Immature natural killer cell (primary cell): Measurements from ENCODE around the gene GBP4. TPM values are rescaled to one million over a fixed set of nuclear protein-coding genes. Genes with fewer than 3 reads are reported as not detected.
"Not testable (repeated sequence)": the region's sequence is repeated elsewhere in the genome, so short reads cannot be mapped to it uniquely, and the experiment has no call there.

Source experiments
- DNase-seq, 3 donors: peaks; one replicate each; pipeline ENCODE4 v3.0.0; 2022; ENCODE audit warnings: mixed read lengths in 1 of 3
- H3K27ac Mint-ChIP-seq, 6 donors: one replicate each; pipeline ENCODE4 v1.8.0; 2020; ENCODE audit warnings: mixed read lengths in 6 of 6, mild to moderate bottlenecking in 5 of 6, inconsistent platforms in 4 of 6, moderate library complexity in 3 of 6
- H3K27me3 Mint-ChIP-seq, 3 donors: one replicate each; pipeline ENCODE4 v1.8.0; 2020 to 2021; ENCODE audit warnings: low read depth in 3 of 3, mild to moderate bottlenecking in 3 of 3, mixed read lengths in 3 of 3, moderate library complexity in 3 of 3, inconsistent platforms in 1 of 3
- H3K36me3 Mint-ChIP-seq, 3 donors: one replicate each; pipeline ENCODE4 v1.8.0; 2020; ENCODE audit warnings: mixed read lengths in 3 of 3, inconsistent platforms in 2 of 3, mild to moderate bottlenecking in 2 of 3
- H3K4me1 Mint-ChIP-seq, 2 donors: one replicate each; pipeline ENCODE4 v1.8.0; 2020; ENCODE audit warnings: inconsistent platforms in 2 of 2, mild to moderate bottlenecking in 2 of 2, mixed read lengths in 2 of 2, moderate library complexity in 1 of 2
- H3K4me3 Mint-ChIP-seq, 5 donors: one replicate each; pipeline ENCODE4 v1.8.0; 2020; ENCODE audit warnings: mild to moderate bottlenecking in 5 of 5, mixed read lengths in 5 of 5, inconsistent platforms in 3 of 5, moderate library complexity in 3 of 5
- H3K9me3 Mint-ChIP-seq, 6 donors: one replicate each; pipeline ENCODE4 v1.8.0; 2020; ENCODE audit warnings: mild to moderate bottlenecking in 6 of 6, mixed read lengths in 6 of 6, inconsistent platforms in 4 of 6, moderate library complexity in 3 of 6
- polyA plus RNA-seq, 3 donors: library from polyadenylated mRNA; unstranded; fragments of 300-500 nt; fragmentation: Illumina TruSeq; gene quantifications; one replicate each; pipeline ENCODE4 v1.2.3, GENCODE V29; 2021

GBP4 gene
- polyA plus RNA-seq: 10 to 100 TPM; 43.1 to 75.5 (median 53.1) TPM

- DNase-seq: peak; percentile 57 to 68 (median 65)
- peaks cover 22 to 39% (median 33%) of the 10 kb centered on the region in 3 donors for H3K36me3 Mint-ChIP-seq
- peaks cover 0 to 7% (median 4%) of the 10 kb centered on the region in 3 donors for H3K27me3 Mint-ChIP-seq
- H3K4me1 Mint-ChIP-seq: peaks cover 68 to 86% of the 10 kb centered on the region in 2 donors
- H3K9me3 Mint-ChIP-seq: no peaks in the 10 kb centered on the region
- H3K4me3 Mint-ChIP-seq: peak within 1 kb of the TSS; percentile 94 to 98 (median 96)
- peak within 1 kb of the TSS; percentile 94 to 99 (median 97) for H3K27ac Mint-ChIP-seq
Measured at GRCh38 chr1:89198491-89199072, at the start of gene GBP4. Gene GBP4 (minus strand): TSS chr1:89198942. CDS start chr1:89198834, 108 bp downstream.

- H3K4me3 Mint-ChIP-seq: no peak overlapping the region
- H3K27ac Mint-ChIP-seq: no peak overlapping the region
- peaks cover 26 to 57% (median 46%) of the 10 kb centered on the region in 3 donors for H3K36me3 Mint-ChIP-seq
- H3K4me1 Mint-ChIP-seq: peaks cover 35% of the 10 kb centered on the region in 2 donors
- DNase-seq: no peak
- H3K9me3 Mint-ChIP-seq: peaks cover 0 to 18% (median 5%) of the 10 kb centered on the region in 6 donors
- peaks cover 0 to 1% (median 0%) of the 10 kb centered on the region in 3 donors for H3K27me3 Mint-ChIP-seq
Measured at GRCh38 chr1:89243046-89243445, 44.3 kb upstream of the GBP4 start.

GRCh38 chr1:89221341-89221740 lies 22.6 kb upstream of the GBP4 start:
- peaks cover 9 to 27% (median 27%) of the 10 kb centered on the region in 3 donors for H3K36me3 Mint-ChIP-seq
- DNase-seq: no peak
- H3K27me3 Mint-ChIP-seq: peaks cover 0 to 1% (median 0%) of the 10 kb centered on the region in 3 donors
- peaks cover under 1 to 18% (median 5%) of the 10 kb centered on the region in 6 donors for H3K9me3 Mint-ChIP-seq
- H3K4me3 Mint-ChIP-seq: no peak overlapping the region
- H3K27ac Mint-ChIP-seq: no peak overlapping the region
- peaks cover 9 to 21% of the 10 kb centered on the region in 2 donors for H3K4me1 Mint-ChIP-seq

GRCh38 chr1:89219851-89220250 lies 21.1 kb upstream of the GBP4 start:
- not testable (repeated sequence) for H3K4me3 Mint-ChIP-seq, H3K27ac Mint-ChIP-seq, H3K9me3 Mint-ChIP-seq, H3K27me3 Mint-ChIP-seq, DNase-seq
- peaks cover 7 to 21% of the 10 kb centered on the region in 2 donors for H3K4me1 Mint-ChIP-seq
- H3K36me3 Mint-ChIP-seq: peaks cover 9 to 27% (median 23%) of the 10 kb centered on the region in 3 donors

- peaks cover 7 to 21% of the 10 kb centered on the region in 2 donors for H3K4me1 Mint-ChIP-seq
- not testable (repeated sequence) for H3K27ac Mint-ChIP-seq, H3K9me3 Mint-ChIP-seq, H3K27me3 Mint-ChIP-seq, H3K4me3 Mint-ChIP-seq, DNase-seq
- peaks cover 9 to 27% (median 23%) of the 10 kb centered on the region in 3 donors for H3K36me3 Mint-ChIP-seq
Measured at GRCh38 chr1:89218941-89219340, 20.2 kb upstream of the GBP4 start.

GRCh38 chr1:89213347-89213746 lies 14.6 kb upstream of the GBP4 start:
- peaks cover 0 to 5% (median 2%) of the 10 kb centered on the region in 6 donors for H3K9me3 Mint-ChIP-seq
- no peak overlapping the region for H3K27ac Mint-ChIP-seq

GRCh38 chr1:89211035-89211634 lies 12.4 kb upstream of the GBP4 start:
- H3K27me3 Mint-ChIP-seq: no peaks in the 10 kb centered on the region
- no peak overlapping the region for H3K4me3 Mint-ChIP-seq
- H3K4me1 Mint-ChIP-seq: peaks cover 2 to 5% of the 10 kb centered on the region in 2 donors
- no peak overlapping the region for H3K27ac Mint-ChIP-seq
- peaks cover 0 to 9% (median 3%) of the 10 kb centered on the region in 6 donors for H3K9me3 Mint-ChIP-seq
- DNase-seq: no peak
- H3K36me3 Mint-ChIP-seq: peaks cover 8 to 21% (median 17%) of the 10 kb centered on the region in 3 donors

More at GRCh38 chr1:89213347-89213746, 14.6 kb upstream of the GBP4 start:
- DNase-seq: no peak
- no peaks in the 10 kb centered on the region for H3K4me1 Mint-ChIP-seq
- no peak overlapping the region for H3K4me3 Mint-ChIP-seq
- H3K36me3 Mint-ChIP-seq: peaks cover 9 to 29% (median 24%) of the 10 kb centered on the region in 3 donors
- H3K27me3 Mint-ChIP-seq: no peaks in the 10 kb centered on the region

GRCh38 chr1:89206373-89206772 lies 7.6 kb upstream of the GBP4 start:
- DNase-seq: no peak
- peaks cover 5 to 22% (median 12%) of the 10 kb centered on the region in 6 donors for H3K9me3 Mint-ChIP-seq
- peaks cover 23 to 41% (median 32%) of the 10 kb centered on the region in 3 donors for H3K36me3 Mint-ChIP-seq
- no peak overlapping the region for H3K4me3 Mint-ChIP-seq
- H3K4me1 Mint-ChIP-seq: peaks cover 16 to 29% of the 10 kb centered on the region in 2 donors
- H3K27ac Mint-ChIP-seq: peak overlapping the region in 1 of 6 donors; percentile 71
- H3K27me3 Mint-ChIP-seq: peaks cover 0 to 4% (median 1%) of the 10 kb centered on the region in 3 donors

- Mint-ChIP-seq H3K4me1 (peaks cover 36 to 48% of the 10 kb centered on the region in 2 donors), H3K27me3 (peaks cover 0 to 7% (median 4%) of the 10 kb centered on the region in 3 donors), H3K4me3 (no peak overlapping the region), H3K36me3 (peaks cover 19 to 27% (median 25%) of the 10 kb centered on the region in 3 donors), H3K9me3 (peaks cover 5 to 17% (median 12%) of the 10 kb centered on the region in 6 donors), H3K27ac (peak overlapping the region in 2 of 6 donors; percentile 36)
- no peak for DNase-seq
Measured at GRCh38 chr1:89203166-89203565, 4.4 kb upstream of the GBP4 start.

GRCh38 chr1:89201106-89201794 lies 2.5 kb upstream of the GBP4 start:
- peaks cover 0 to 7% (median 4%) of the 10 kb centered on the region in 3 donors for H3K27me3 Mint-ChIP-seq
- DNase-seq: peak in 2 of 3 donors; percentile 11 to 36
- peaks cover 14 to 28% (median 28%) of the 10 kb centered on the region in 3 donors for H3K36me3 Mint-ChIP-seq
- peaks cover 47 to 61% of the 10 kb centered on the region in 2 donors for H3K4me1 Mint-ChIP-seq
- peak overlapping the region; percentile 94 to 99 (median 95) for H3K27ac Mint-ChIP-seq
- H3K4me3 Mint-ChIP-seq: peak overlapping the region; percentile 94 to 98 (median 96)
- H3K9me3 Mint-ChIP-seq: peaks cover 4 to 15% (median 7%) of the 10 kb centered on the region in 6 donors

GRCh38 chr1:89200663-89201062 lies 1.9 kb upstream of the GBP4 start:
- peaks cover 52 to 67% of the 10 kb centered on the region in 2 donors for H3K4me1 Mint-ChIP-seq
- peaks cover 16 to 31% (median 30%) of the 10 kb centered on the region in 3 donors for H3K36me3 Mint-ChIP-seq

GRCh38 chr1:89199525-89200031 lies 836 bp upstream of the GBP4 start:
- Mint-ChIP-seq H3K4me1 (peaks cover 63 to 77% of the 10 kb centered on the region in 2 donors), H3K27ac (peak overlapping the region; percentile 94 to 99 (median 97)), H3K9me3 (peaks cover 3 to 7% (median 6%) of the 10 kb centered on the region in 6 donors), H3K27me3 (peaks cover 0 to 7% (median 4%) of the 10 kb centered on the region in 3 donors), H3K4me3 (peak overlapping the region; percentile 94 to 98 (median 96)), H3K36me3 (peaks cover 27 to 39% (median 35%) of the 10 kb centered on the region in 3 donors)
- DNase-seq: peak; percentile 30 to 38 (median 30)

More at GRCh38 chr1:89200663-89201062, 1.9 kb upstream of the GBP4 start:
- H3K27ac Mint-ChIP-seq: peak overlapping the region; percentile 94 to 99 (median 95)
- H3K27me3 Mint-ChIP-seq: peaks cover 0 to 7% (median 4%) of the 10 kb centered on the region in 3 donors
- peak in 2 of 3 donors; percentile 3 to 26 for DNase-seq
- peak overlapping the region; percentile 94 to 98 (median 96) for H3K4me3 Mint-ChIP-seq
- peaks cover 4 to 15% (median 7%) of the 10 kb centered on the region in 6 donors for H3K9me3 Mint-ChIP-seq

GRCh38 chr1:89198081-89198480 lies 661 bp downstream of the GBP4 start:
- DNase-seq: peak in 1 of 3 donors; percentile 12
- peak overlapping the region; percentile 94 to 99 (median 97) for H3K27ac Mint-ChIP-seq
- no peaks in the 10 kb centered on the region for H3K9me3 Mint-ChIP-seq
- H3K4me1 Mint-ChIP-seq: peaks cover 70 to 86% of the 10 kb centered on the region in 2 donors
- H3K4me3 Mint-ChIP-seq: peak overlapping the region; percentile 94 to 98 (median 96)
- H3K27me3 Mint-ChIP-seq: peaks cover 0 to 7% (median 4%) of the 10 kb centered on the region in 3 donors
- peaks cover 21 to 38% (median 32%) of the 10 kb centered on the region in 3 donors for H3K36me3 Mint-ChIP-seq
